NCI-H446 (cell line): ENCODE results near the gene KAT2B.
"Not testable (repeated sequence)": the region's sequence is repeated elsewhere in the genome, so short reads cannot be mapped to it uniquely, and the experiment has no call there.

Experiments used
- DNase-seq, 2 experiments: peaks; one replicate each; lab custom pipeline; 2025; lab: John Stamatoyannopoulos, UW

KAT2B gene

DNA sequence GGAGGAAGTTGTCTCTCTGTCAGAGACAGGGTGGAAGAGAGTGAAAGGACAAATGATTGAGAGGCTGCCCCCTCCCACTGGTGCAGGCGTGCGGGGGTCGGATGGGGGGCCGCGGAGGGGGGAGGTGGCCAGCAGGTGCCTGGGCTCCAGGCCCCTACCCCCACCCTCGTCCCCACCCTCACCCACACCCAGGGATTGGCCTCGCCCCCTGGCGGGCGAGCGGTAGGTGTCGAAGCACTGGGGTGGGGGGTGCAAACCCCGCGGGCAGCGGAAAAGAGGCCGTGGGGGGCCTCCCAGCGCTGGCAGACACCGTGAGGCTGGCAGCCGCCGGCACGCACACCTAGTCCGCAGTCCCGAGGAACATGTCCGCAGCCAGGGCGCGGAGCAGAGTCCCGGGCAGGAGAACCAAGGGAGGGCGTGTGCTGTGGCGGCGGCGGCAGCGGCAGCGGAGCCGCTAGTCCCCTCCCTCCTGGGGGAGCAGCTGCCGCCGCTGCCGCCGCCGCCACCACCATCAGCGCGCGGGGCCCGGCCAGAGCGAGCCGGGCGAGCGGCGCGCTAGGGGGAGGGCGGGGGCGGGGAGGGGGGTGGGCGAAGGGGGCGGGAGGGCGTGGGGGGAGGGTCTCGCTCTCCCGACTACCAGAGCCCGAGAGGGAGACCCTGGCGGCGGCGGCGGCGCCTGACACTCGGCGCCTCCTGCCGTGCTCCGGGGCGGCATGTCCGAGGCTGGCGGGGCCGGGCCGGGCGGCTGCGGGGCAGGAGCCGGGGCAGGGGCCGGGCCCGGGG lies at the start of gene KAT2B:
Gene KAT2B (plus strand): TSS at position 682 of the 783 bp plus-strand sequence. CDS start 32 bp downstream, at position 714.
- DNase-seq: peak in 1 of 2 experiments; percentile 71

DNA sequence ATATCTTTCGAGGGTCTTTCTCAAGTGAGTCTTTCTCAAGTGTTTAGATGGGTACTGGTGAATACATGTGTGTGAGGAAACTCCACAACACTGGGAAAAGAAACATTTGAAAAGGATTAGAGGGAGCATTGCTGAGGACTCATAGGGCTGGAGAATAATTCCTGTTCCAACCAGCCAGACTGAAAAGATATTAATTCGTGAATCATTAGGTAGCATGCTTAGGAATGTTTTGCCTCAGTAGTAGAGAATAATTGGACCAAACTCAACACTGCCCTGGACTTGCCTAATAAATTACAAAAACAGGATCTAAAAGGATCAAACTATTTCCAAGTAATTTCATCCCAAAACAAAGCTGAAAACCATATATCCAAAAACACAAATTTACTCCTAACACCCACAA lies 45.5 kb upstream of the KAT2B start:
- no peak for DNase-seq

DNA sequence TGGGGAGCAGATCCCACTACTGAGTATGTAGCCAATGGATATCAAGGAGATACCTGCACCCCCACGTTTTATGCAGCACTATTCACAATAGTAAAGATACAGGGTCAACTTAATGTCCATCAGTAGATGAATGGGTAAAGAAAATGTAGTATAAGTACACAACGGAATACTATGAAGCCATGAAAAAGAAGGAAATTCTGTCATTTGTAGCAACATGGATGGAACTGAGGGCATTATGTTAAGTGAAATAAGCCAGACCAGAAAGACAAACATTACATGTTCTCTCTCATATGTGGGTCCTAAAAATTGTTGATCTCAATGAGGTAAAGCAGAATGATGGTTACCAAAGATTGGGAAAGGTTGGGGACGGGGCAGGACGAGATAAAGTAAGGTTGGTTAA lies 42.7 kb upstream of the KAT2B start:
- no peak for DNase-seq

DNA sequence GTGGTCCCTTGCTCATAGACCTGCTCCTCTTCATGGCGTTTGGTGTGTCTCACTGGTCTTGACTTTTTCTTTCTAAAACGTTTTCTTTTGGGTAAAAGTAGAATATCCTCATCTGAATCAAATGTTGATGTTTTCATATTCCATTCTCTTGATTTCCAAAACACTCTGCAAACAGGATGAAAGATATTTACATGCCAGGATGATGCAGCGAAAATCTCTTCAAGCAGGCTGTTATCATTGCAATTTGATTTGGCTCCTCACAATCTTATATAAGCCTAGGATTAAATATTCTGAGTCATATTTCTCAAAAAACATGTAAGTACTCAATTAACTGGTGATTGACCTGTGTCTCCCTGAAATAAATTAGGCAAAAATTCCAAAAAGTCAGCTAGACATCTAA lies 38.3 kb upstream of the KAT2B start:
- DNase-seq: no peak

DNA sequence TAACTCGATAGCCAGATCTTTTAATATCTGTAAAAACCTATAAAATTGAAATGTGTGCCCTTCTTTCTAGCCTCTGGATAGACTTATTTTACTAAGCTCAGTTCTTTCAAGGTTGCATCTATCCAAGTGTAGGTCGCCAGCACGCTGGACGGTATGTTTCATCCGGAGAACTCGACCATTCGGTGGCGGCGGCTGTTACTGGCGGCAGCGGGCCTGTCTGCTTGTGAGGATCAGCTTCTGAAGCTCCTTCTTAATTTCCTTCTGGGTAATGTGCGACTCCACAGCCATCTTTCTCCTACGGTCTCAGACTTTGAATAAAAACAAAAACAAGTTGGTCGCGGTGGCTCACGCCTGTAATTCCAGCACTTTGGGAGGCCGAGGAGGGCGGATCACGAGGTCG lies 32.3 kb upstream of the KAT2B start:
- no peak for DNase-seq

DNA sequence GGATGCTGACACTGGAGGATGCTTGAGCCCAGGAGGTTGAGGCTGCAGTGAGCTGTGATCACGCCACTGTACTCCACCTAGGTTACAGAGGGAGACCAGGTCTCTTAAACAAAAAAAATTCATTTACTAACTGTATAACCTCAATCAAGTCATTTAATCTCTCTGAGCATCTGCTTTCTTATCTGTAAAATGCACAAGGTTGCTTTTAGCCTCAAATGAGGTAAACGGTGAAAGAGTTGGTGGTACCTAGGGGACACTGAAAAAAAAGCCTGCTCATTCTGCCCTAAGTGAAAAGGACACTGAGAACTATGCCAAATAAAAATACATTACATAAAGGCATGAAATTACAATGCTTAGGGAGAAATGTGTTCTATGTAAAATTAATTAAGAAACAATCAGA lies 31.6 kb upstream of the KAT2B start:
- DNase-seq: no peak

DNA sequence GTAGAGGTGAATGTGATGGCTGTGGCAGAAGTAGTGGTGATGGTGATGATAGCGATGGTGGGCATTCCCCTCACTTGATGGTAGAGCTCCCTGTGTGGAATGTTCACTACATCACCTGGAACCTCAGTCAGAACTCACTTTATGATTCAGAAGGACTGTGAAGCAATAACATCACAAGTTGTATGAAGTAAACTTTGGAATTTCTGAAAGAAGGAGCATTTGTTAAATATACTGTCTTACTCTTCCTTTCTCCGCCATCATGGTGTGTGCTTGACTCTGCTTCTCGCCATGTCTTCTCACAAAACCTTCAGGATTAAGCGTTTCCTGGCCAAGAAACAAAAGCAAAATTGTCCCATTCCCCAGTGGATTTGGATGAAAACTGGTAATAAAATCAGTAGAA lies 28.1 kb upstream of the KAT2B start, which contains the start of gene PP2D1:
Gene PP2D1 (minus strand): TSS at position 101 of the 400 bp plus-strand sequence. CDS start 192 bp downstream, outside the sequence.
- DNase-seq: no peak

DNA sequence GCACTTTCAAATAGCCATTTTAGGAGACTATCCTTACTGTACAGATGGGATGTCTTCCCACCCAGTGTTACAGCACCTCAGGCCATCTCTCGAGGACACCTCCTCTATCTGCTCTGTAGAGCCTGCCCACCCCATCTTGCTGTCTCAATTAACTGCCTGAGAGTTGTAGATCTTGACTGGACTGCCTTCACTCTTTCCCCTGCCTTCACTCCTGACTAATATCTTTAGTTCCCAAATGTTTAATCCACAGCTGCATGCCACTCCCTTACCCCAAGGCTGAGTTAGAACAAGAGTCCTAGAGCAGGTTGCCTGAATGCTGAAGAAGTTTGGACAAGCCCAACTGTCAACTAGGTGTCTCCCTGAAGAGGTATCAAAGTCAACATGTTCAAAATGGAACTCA lies 26.9 kb upstream of the KAT2B start:
- no peak for DNase-seq

DNA sequence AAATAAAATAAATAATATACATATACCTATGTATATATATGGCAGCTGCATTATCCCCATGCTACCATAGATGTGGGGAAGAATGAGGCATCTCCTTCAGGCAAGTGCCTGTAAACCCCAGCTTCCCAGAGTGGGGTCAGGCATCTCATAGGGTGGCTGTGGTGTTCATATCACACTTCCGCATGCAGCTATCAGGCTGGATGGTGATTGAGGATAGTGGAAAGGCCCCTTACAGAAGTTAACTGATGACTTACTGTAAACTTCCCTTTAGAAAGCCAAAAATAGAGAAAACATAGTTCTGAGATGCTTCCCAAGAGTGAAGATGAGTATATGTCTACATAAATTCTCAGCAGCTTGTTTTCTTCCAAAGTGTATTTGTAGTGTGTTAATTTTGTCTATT lies 24.7 kb upstream of the KAT2B start:
- DNase-seq: no peak

DNA sequence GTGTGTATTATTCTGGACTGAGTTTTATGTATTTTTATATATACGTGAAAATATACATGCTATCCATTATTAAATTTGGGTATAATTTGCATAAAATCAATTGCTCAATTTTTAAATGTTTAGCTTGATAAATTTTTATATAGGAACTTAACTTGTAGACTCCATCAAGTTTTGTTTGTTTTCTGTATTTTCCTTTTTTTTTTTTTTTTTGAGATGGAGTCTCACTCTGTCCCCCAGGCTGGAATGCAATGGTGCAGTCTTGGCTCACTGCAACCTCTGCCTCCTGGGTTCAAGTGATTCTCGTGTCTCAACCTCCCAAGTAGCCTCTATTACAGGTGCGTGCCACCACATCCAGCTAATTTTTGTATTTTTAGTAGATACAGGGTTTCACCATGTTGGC lies 24.2 kb upstream of the KAT2B start:
- not testable (repeated sequence) for DNase-seq

DNA sequence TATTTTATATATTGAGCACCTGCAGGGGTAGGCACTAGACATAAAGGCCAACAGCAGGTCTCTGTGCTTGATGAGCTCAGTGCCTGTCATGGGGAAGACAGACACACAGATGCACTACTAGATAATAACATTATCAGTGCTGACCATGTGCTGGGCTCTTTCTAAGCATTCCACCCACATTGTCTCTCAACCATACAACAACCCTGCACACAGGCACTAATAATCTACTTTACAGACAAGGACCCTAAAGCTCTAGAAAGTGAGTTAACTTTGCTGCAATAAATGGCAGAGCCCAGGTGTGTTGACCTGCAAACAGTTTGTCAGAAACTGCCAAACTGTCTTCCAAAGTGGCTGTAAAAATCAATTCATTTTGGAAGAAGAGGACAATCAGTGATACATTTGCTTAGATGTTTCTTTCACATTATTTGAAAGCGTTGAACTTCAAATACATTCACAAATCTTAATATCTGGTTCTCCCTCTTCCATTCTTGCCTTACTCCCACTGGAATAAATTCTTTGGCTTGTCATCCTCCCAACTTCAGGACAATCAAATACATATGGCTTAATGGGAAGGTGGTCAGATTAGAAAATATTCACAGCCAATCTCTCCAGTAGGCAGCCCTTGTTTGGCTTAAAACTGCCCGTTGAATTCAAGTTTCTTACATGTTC lies 17.2 kb upstream of the KAT2B start:
- no peak for DNase-seq

DNA sequence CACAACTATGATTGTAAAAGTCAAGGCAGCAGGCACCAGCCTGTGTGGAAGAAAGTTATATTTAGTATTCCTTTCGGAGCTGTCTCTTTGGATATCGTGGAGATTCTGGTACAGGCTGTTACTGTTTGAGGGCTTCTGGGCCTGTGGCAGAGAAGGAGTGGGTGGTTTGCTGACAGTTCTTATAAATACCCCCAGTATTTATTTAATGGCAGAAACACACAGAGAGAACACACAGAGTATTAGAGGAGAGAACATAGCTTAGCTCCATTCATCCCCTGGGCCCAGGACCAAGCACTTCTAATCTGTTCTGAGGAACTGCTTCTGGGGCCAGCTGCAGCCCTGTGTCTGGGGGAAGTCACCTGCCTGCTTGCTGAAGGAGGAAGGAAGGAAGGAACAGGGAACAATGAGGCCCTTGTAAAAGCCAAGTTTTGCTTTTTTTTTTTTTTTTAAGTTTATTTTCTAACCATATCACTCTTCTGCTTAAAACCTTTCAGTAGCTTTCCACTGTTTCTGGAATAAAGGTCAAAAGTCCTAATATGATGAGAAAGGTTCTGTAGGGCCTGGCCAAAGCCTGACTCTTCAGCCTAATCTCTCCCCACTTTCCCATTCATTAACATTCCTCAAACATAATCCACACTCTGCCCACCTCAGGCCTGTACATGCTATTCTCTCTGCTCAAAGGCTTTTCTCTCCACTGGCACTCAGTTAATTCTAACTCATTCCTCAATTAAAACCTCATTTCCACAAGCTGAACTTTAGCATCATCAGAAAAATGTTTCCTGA lies 16.4 kb upstream of the KAT2B start:
- no peak for DNase-seq

DNA sequence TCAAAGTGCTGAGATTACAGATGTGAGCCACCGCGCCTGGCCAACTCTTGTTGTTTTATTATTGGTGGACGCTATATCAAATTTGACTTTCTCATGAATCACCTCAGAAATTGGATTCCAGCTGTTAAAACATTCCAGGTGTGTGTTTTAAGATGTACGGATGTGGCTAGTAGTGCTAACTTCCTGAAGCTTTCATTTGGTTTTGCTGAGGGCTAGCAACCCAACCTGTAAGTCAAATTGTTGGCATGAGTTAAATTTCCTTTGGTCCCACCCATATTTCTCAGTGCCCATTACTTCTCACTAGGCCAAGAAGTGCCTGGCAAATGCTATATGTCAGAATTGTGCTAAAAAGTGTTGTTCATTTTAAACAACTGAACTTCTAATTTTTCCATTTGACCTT lies 13.1 kb upstream of the KAT2B start:
- DNase-seq: no peak

DNA sequence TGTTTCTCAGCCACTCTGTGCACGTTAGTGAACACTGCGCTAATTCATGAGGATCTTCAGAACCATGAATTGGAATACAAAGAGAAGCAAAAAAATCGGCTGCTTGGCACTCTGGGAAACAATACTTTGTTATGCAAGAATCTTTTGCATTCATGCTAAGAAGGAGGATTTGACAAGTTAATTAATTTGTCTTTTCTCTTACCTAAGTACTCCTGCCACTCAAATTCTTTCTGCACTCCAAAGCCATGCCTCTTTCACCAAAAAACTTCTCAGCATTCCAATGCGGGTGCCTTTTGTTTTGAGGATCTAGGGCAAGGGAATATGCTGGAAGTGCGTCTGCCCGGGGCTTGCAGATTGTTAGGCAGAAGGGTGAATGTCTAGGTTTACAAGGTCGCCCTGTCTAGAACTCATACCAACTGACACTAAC lies 11.3 kb upstream of the KAT2B start:
- DNase-seq: no peak

DNA sequence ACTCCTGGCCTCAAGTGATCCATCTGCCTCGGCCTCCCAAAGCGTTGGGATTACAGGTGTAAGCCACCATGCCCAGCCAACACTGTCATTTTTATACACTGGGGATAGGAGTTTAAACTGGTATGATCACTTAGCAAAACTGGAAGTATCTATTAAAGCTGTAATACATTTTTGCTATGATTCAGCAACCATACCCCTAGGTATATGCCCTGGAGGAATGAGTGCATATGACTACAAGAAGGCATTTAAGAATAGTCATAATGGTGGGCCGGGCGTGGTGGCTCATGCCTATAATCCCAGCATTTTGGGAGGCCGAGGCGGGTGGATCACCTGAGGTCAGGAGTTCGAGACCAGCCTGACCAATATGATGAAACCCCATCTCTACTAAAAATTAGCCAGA lies 8.3 kb upstream of the KAT2B start:
- not testable (repeated sequence) for DNase-seq

DNA sequence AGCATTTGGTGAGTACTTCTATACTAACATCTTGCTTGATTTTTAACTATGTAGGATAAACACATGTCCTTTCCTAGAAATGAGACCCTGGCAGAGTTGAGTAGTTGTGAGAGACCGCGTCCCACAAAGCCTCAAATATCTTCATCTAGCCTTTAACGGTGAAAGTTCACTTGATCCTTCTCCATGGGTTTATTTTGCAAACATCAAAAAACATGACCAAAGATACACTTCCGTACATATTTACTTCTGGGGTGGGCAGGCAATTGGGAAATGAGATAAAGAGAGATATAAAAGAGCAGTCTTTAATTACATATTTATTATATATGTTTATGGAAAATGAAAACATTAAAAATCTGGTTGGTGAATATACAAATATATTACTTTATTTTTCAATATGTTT lies 5.2 kb upstream of the KAT2B start:
- DNase-seq: no peak

DNA sequence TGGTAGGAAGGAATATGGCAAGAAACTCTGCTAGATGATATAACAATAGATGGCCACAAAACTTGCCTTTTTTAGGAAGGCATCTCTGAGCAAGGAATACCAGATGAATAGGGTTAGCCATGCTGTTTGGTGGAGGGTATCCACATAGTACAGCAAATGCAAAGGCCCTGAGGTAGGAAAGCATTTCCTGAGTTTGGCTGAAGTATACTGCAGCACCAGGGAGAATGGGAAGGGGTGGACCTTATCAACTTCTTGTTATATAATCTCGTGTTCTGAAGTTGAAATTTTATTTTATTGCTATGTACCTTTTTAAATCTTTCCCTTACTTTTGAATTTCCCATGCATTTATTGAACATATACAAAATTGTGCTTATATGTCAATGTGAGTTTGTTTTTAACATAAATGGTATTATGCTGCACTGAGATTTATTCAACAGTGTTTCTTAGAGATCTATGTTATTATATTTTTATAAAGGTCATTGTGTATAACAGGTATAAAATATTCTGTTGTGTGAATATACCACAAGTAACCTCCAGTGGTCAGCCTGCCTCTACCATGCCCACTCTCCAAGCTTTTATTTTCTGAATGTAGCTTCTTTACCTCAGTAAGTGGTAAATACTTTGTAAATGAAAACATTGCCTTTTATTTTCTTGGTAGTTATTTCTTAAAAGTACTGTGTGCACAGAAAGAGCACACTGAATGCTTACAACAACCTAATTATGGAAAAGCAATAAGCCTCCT lies 2.8 kb upstream of the KAT2B start:
- DNase-seq: no peak

DNA sequence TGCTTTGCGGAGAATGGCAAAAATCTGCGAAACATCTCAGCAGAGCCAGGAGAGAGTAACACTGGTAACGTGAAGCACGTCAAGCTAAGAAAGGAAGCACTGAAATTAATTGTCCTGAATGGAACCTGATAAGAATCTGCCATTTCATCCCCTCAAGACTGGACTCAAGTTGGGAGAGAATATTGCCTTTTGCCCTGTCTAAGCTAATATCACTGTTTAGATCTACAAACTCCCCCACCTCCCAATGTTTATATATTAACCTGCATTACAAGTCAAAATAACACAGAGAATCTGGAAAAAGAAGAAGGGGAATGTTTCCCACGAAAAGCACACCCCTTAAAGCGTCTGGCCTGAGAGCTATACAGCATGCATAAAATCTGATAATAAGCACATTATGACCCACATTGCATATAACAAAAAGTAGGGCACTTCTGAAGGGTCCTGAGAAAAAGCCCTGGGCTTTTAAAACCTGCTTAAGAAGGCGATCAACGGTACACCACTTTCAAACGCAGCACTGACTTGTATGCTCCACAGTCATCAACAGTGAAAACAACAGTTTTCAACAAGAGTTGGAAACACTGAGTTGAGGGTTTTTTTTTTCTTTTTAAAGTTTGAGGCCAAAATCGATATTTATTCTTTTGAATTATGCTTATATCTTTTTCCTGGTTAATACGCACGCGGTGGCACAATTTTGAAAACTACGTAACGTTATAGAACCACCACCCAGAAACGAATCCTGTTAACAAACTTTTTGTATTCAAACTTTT lies 1.4 kb upstream of the KAT2B start:
- no peak for DNase-seq

DNA sequence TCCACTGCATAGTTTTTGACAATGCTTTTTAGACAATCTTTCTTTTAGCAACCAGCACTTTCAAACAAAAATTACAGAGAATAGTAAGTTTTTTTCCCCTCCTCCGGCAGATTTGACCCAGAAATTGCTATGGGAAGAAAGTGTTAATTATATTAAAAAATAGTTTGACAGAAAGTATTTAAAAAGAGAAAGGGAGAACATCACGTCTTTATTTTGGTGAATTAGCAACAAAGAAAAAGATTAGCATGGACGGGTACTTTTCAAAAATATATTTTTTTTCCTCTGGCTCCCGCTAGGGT lies 831 bp upstream of the KAT2B start:
- DNase-seq: no peak

DNA sequence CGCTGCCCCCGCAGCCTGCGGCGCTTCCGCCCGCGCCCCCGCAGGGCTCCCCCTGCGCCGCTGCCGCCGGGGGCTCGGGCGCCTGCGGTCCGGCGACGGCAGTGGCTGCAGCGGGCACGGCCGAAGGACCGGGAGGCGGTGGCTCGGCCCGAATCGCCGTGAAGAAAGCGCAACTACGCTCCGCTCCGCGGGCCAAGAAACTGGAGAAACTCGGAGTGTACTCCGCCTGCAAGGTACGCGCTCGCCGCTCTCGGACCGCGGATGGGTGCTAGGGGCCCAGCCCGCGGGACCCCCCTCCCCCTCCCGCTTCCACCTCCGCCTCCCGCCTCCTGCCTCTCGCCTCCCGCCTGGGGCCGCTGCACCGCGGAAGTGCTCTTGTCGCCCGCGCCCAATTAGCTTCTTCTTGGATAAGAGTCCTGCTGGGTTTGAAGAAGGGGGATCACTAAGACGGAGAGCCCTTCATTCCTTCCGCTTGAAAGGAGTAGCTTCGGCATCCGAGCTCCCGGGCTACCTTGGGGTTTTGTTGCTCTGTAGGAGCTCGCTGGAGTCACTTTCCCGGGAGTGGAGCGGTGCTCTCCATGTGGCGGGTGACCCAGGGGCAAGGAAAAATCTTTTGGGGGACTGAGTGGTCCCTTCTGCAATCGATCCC lies 426 bp downstream of the KAT2B start:
- DNase-seq: peak in 1 of 2 experiments; percentile 44
